ENCODE data around the gene NPAS2.

Gene NPAS2

GRCh38 chr2:100823665-100824438, 3.9 kb downstream of the NPAS2 start:
- no peak for DNase-seq

- no peak for DNase-seq
Observed at GRCh38 chr2:100824842-100825241, 4.9 kb downstream of the NPAS2 start.

GRCh38 chr2:100826494-100826893, 6.6 kb downstream of the NPAS2 start:
- no peak for DNase-seq

GRCh38 chr2:100831158-100831750, 11.3 kb downstream of the NPAS2 start:
- no peak for DNase-seq

- DNase-seq: no peak
Observed at GRCh38 chr2:100831831-100832230, 11.9 kb downstream of the NPAS2 start.

GRCh38 chr2:100832885-100833284, 12.9 kb downstream of the NPAS2 start:
- DNase-seq: no peak

- no peak for DNase-seq
Observed at GRCh38 chr2:100833331-100833730, 13.4 kb downstream of the NPAS2 start.

- DNase-seq: no peak
Observed at GRCh38 chr2:100834221-100834620, 14.3 kb downstream of the NPAS2 start.

GRCh38 chr2:100835006-100835659, 15.2 kb downstream of the NPAS2 start:
- no peak for DNase-seq

GRCh38 chr2:100840519-100840918, 20.6 kb downstream of the NPAS2 start:
- DNase-seq: no peak

GRCh38 chr2:100842241-100842922, 22.4 kb downstream of the NPAS2 start:
- DNase-seq: no peak

- no peak for DNase-seq
Observed at GRCh38 chr2:100844514-100844913, 24.6 kb downstream of the NPAS2 start.

- no peak for DNase-seq
Observed at GRCh38 chr2:100845141-100845991, 25.4 kb downstream of the NPAS2 start.

- DNase-seq: no peak
Observed at GRCh38 chr2:100846716-100847115, 26.8 kb downstream of the NPAS2 start.

GRCh38 chr2:100852447-100852846, 32.5 kb downstream of the NPAS2 start:
- no peak for DNase-seq

GRCh38 chr2:100852999-100853908, 33.3 kb downstream of the NPAS2 start:
- no peak for DNase-seq

- DNase-seq: no peak
Observed at GRCh38 chr2:100853909-100854810, 34.2 kb downstream of the NPAS2 start.

- DNase-seq: no peak
Observed at GRCh38 chr2:100855084-100855483, 35.1 kb downstream of the NPAS2 start.

GRCh38 chr2:100855606-100856005, 35.7 kb downstream of the NPAS2 start:
- no peak for DNase-seq

- no peak for DNase-seq
Observed at GRCh38 chr2:100856732-100857131, 36.8 kb downstream of the NPAS2 start.
